HL-60 (cell line): Measurements from ENCODE around the gene IFITM2.

Experiments
- DNase-seq, 2 experiments: peaks; one replicate each; pipeline ENCODE4 v3.0.0-alpha.2; 2010 to 2020; ENCODE audit warnings: low read depth in 1 of 2, low spot score in 1 of 2
- H3K27ac ChIP-seq: fragments of 250-450 bp; sonication (Bioruptor Pico); replicated peaks from 2 replicates; pipeline ENCODE4 v1.5.1; 2020; ENCODE audit warnings: mild to moderate bottlenecking, moderate library complexity
- H3K27me3 ChIP-seq: fragments of 250-450 bp; sonication (Bioruptor Pico); 2 replicates; pipeline ENCODE4 v1.5.1; 2021; ENCODE audit warnings: mild to moderate bottlenecking, moderate library complexity; ENCODE audit not compliant: insufficient read depth, poor library complexity, severe bottlenecking
- H3K4me3 ChIP-seq: replicated peaks from 2 replicates; pipeline ENCODE4 v1.5.1; 2011; ENCODE audit warnings: mild to moderate bottlenecking, control low read depth, low read length; ENCODE audit not compliant: insufficient read depth
- GABPA ChIP-seq: IDR thresholded peaks from 2 replicates; pipeline ENCODE4 v1.6.1; 2012; ENCODE audit warnings: low read depth
- POLR2AphosphoS5 ChIP-seq: IDR thresholded peaks from 2 replicates; pipeline ENCODE4 v1.6.1; 2012; ENCODE audit warnings: low read depth
- SPI1 ChIP-seq: IDR thresholded peaks from 2 replicates; pipeline ENCODE4 v1.6.1; 2012; ENCODE audit warnings: low read depth, mild to moderate bottlenecking, borderline replicate concordance
- TF ChIP-seq, protein P1 (sequence below): IDR thresholded peaks from one replicate; pipeline ENCODE4 v1.5.1; 2011; ENCODE audit warnings: low read length, control low read depth, inconsistent platforms; ENCODE audit not compliant: insufficient read depth
- TF ChIP-seq, protein P2 (sequence below): IDR thresholded peaks from 2 replicates; pipeline ENCODE4 v1.6.1; 2012; ENCODE audit warnings: low read depth; ENCODE audit not compliant: insufficient replicate concordance

Gene IFITM2

DNA sequence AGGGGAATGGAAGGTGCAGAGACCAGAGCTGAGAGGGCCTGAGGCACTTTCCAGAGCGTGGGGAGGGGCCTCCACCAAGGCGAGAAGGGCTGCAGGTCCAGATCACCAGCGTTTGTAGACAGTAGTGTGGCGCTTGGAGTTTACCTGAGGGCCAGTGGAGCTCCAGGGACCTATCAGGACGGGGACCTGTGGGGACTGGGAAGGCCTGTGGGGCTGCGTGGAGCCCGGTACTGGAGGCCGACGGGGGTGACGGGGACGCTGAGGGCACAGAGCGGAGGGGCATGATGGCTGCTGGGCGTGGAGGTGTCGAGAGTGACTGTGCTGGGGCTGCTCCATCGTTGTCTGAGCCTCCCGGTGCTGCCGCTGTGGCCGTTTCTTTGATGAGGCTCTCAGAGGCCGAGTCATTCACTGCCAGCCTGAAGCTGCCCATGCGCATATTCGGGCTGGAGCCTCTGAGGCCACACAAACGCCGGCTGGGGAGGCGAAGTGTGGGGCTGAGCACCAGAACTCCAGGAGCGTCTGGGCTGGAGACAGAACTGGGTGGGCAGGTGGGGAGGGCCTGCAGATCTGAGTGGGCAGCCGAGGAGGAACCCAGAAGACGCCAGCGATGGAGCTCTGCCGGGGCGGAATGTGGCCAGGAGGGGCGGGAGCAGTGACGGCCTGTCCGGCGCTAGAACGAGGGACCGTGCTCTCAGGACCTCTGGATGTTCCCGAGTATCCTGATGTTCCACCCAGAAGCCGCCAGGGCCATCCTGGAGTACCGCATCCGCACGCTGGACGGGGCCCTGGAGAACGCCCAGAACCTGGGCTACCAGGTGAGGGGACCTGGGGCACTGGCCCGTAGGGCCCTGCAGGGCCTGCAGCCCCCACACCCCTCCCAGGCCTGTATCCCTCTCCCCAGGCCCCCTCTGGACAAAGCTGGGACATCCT lies 16.1 kb upstream of the IFITM2 start:
- Histone ChIP-seq H3K27me3 (peaks cover 8% of the 10 kb centered on the region), H3K27ac (no peak overlapping the region), H3K4me3 (no peak overlapping the region)
- TF ChIP-seq GABPA (no peak), POLR2AphosphoS5 (no peak), SPI1 (no peak)
- TF ChIP-seq, protein P1, sequence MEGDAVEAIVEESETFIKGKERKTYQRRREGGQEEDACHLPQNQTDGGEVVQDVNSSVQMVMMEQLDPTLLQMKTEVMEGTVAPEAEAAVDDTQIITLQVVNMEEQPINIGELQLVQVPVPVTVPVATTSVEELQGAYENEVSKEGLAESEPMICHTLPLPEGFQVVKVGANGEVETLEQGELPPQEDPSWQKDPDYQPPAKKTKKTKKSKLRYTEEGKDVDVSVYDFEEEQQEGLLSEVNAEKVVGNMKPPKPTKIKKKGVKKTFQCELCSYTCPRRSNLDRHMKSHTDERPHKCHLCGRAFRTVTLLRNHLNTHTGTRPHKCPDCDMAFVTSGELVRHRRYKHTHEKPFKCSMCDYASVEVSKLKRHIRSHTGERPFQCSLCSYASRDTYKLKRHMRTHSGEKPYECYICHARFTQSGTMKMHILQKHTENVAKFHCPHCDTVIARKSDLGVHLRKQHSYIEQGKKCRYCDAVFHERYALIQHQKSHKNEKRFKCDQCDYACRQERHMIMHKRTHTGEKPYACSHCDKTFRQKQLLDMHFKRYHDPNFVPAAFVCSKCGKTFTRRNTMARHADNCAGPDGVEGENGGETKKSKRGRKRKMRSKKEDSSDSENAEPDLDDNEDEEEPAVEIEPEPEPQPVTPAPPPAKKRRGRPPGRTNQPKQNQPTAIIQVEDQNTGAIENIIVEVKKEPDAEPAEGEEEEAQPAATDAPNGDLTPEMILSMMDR, result no peak
- TF ChIP-seq, protein P2, sequence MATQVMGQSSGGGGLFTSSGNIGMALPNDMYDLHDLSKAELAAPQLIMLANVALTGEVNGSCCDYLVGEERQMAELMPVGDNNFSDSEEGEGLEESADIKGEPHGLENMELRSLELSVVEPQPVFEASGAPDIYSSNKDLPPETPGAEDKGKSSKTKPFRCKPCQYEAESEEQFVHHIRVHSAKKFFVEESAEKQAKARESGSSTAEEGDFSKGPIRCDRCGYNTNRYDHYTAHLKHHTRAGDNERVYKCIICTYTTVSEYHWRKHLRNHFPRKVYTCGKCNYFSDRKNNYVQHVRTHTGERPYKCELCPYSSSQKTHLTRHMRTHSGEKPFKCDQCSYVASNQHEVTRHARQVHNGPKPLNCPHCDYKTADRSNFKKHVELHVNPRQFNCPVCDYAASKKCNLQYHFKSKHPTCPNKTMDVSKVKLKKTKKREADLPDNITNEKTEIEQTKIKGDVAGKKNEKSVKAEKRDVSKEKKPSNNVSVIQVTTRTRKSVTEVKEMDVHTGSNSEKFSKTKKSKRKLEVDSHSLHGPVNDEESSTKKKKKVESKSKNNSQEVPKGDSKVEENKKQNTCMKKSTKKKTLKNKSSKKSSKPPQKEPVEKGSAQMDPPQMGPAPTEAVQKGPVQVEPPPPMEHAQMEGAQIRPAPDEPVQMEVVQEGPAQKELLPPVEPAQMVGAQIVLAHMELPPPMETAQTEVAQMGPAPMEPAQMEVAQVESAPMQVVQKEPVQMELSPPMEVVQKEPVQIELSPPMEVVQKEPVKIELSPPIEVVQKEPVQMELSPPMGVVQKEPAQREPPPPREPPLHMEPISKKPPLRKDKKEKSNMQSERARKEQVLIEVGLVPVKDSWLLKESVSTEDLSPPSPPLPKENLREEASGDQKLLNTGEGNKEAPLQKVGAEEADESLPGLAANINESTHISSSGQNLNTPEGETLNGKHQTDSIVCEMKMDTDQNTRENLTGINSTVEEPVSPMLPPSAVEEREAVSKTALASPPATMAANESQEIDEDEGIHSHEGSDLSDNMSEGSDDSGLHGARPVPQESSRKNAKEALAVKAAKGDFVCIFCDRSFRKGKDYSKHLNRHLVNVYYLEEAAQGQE, result no peak
- no peak for DNase-seq

DNA sequence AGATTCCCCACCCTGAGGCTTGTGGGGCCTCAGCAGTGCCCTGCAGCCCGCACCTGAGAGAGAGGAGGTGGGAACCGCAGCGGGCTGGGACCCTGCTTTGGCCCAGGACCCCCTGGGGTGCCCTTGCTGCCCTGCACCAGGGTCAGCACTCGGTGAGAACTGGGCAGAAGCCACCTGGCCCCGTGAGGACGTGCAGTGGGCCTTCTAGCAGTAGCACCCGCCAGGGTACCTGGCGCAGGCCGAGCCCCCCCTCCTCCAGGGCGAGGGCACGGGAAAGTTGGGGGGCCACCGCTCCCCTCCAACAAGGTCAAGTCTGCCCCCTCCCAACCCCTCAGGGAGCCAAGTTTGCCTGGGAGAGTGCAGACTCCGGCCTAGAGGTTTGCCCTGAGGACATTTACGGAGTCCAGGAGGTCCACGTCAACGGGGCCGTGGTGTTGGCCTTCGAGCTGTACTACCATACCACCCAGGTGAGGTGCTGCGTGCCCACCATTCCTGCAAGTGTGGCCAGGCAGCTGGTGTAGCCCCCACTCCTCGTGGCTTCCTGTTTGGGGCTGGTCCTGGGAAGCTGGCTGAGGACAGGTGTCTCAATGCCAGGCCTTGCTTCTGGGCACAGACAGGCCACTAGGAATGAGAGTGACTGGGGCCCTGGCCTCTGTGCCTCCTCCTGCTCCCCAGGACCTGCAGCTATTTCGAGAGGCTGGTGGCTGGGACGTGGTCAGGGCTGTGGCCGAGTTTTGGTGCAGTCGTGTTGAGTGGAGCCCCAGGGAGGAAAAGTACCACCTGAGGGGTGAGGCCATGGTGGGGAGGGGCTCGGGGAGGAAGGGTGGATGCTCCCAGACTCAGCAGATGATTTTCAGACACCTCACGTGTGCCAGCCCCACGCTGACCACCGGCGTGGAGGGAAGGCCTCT lies 15.2 kb upstream of the IFITM2 start:
- no peak overlapping the region for H3K27ac ChIP-seq
- TF ChIP-seq, protein P1, result no peak
- no peak for TF ChIP-seq SPI1
- TF ChIP-seq GABPA, result no peak
- TF ChIP-seq, protein P2, result no peak
- TF ChIP-seq POLR2AphosphoS5, result no peak
- no peak overlapping the region for H3K4me3 ChIP-seq
- no peak for DNase-seq
- peaks cover 8% of the 10 kb centered on the region for H3K27me3 ChIP-seq

DNA sequence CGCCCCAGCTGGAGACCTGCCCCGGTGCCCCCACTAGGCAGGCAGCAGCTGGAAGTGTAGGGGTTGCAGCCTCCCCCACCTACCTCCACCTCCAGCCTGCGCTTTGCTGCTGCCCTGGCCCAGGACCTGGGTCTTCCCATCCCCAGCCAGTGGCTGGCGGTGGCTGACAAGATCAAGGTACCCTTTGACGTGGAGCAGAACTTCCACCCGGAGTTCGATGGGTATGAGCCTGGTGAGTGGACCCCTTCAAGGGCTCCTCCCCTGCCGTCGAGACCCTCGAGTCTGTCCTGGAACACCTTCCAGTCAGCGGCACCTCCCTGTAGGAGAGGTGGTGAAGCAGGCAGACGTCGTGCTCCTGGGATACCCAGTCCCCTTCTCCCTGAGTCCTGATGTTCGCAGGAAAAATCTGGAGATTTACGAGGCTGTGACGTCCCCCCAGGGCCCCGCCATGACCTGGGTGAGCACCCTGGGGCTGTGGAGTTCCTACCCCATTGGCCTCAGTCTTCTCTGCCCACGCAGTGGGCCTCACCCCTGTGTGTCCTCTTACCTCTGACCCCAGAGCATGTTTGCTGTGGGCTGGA lies 14.3 kb upstream of the IFITM2 start:
- H3K27me3 ChIP-seq, result peaks cover 1% of the 10 kb centered on the region
- TF ChIP-seq SPI1 (no peak), POLR2AphosphoS5 (no peak), GABPA (no peak)
- TF ChIP-seq, protein P1, result no peak
- TF ChIP-seq, protein P2, result no peak
- H3K4me3 ChIP-seq, result no peak overlapping the region
- H3K27ac ChIP-seq, result no peak overlapping the region
- no peak for DNase-seq
